Measurements from ENCODE around the gene MERTK.
"Not testable (repeated sequence)": the region's sequence is repeated elsewhere in the genome, so short reads cannot be mapped to it uniquely, and the experiment has no call there.

Gene MERTK

DNA sequence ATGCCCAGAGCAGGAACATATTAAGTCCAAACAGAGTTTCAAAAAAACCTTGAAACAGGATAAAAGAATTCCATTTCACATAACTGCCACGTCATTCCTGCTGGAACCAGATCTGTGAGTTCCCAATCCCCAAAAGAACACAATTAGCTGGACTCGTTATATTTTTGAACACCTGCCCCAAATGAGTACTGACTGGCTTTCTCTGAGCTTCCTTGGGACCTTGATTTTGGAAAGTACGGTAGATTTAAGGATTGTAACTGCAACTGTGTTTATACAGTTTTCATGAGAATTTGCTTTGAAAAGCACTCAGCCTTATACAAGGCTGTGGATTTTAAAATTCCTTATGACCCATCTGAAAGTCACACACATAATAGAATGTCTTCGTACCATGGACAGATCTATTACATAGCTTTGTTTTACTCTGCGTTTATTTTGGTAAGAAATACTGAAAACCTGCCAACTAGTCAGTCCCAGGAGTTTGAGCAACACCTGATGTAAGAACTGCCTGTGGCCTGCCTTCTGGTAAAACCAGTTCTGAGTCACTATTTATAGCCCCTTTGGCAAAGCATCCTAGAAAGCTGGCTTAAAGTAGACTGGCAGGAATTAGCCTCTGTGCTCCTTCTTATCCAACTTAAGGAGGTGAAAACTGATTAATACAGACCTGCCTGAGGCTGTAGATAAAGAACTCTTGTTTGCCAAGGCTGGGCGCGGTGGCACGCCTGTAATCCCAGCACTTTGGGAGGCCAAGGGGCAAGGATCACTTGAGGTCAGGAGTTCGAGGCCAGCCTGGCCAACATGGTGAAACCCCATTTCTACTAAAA lies 48.1 kb downstream of the MERTK start:
- DNase-seq, result peak; percentile 73

- DNase-seq, result no peak
Measured at GRCh38 chr2:111947219-111947618, 48.8 kb downstream of the MERTK start.

DNA sequence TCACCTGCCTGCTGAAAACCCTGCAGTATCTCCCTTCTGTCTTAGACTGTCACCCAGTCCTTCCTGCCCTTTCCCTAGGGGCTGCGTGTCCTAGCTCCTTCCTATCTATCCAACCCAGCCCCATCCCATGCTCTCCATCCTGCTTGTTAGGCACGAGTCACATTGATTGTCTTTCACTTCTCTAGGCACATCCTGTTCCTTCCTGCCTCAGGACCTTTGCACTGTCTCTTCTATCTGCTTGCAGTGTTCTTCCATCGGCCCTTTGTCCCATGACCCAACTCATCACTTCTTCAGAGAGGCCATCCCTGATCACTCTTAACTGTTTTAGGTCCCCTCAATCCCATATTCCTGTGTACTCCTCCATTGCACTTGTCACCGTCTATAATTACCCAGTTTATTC lies 50.4 kb downstream of the MERTK start:
- no peak for DNase-seq

DNA sequence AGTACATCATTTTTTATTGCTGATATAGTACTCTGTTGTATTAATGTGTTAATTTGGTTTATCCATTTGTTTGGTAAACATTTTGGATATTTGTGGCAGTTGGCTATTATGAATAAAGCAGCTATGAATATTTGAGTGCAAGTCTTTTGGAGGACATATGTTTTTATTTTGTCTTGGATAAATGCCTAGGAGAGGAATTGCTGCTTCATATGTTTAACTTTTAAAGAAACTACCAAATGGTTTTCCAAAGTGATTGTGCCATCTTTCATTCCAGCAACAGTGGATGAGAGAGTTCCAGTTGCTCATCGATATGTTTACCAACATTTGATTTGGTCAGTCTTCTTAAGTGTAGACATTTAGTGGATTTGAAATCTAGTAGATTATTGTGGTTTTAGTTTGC lies 51.8 kb downstream of the MERTK start:
- DNase-seq, result no peak

DNA sequence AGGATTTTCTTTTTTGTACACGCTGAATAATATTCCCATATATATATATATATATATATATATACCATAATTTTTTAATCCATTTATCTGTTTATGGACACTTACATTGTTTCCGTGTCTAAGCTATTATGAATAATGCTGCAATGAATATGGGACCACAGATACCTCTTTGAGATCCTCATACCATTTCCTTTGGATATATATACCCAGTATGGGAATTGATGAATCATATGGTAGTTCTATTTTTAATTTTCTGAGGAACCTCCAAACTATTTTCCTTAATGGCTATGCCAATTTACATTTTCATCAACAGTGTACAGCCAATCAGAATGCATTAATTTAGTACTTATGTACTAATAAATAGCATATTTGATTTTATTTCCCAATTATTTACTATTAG lies 53.1 kb downstream of the MERTK start:
- no peak for DNase-seq

DNA sequence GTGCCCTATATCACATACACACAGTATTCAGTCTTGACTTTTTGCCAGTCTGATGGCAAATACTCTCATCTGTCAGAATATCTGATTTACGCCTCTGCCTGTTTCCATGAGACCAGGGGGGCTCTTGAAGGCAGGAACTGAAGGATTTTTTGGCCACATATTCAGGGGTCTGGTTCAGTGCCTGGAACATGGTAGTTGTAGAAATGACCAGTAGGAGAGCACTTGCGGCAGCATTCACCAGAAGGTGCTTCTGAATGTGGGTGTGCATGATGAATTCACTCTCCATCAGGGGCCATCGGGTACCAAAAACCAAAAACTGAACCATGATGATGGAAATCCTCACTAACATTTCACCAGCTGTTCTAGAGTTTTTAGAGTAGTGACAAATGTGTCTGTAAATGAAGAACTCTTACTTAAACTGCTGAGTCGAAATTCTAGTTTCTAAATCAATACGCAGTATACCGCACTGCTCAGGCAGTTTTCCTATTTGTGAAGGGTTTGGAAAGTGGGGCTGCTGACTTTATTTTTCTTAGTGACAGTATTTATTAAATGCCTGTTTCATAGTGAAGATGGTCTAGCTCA lies 54.6 kb downstream of the MERTK start:
- no peak for DNase-seq

- DNase-seq, result no peak
Measured at GRCh38 chr2:111954602-111955332, 56.4 kb downstream of the MERTK start.

- no peak for DNase-seq
Measured at GRCh38 chr2:111957872-111958354, 59.5 kb downstream of the MERTK start.

DNA sequence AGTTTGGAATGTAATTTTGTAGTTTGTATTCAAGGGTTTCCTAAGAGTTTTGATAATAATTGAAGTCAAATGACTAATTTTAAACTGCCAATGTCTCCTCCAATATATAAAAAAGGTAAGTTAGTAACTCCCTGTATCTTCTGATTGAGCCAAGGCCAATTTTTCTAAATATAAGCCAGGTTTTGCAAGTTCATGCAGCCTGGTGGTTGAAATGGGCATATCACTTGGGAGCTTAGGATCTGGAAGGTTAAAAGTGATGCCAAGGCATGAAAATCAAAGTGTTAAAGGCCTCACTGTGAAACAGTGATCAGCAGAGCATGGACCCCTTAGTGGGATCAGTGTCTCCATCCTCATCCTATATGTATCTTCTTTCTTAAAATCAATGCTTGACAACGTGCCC lies 60.5 kb downstream of the MERTK start:
- DNase-seq, result no peak

GRCh38 chr2:111961663-111962062 lies 63.3 kb downstream of the MERTK start:
- no peak for DNase-seq

DNA sequence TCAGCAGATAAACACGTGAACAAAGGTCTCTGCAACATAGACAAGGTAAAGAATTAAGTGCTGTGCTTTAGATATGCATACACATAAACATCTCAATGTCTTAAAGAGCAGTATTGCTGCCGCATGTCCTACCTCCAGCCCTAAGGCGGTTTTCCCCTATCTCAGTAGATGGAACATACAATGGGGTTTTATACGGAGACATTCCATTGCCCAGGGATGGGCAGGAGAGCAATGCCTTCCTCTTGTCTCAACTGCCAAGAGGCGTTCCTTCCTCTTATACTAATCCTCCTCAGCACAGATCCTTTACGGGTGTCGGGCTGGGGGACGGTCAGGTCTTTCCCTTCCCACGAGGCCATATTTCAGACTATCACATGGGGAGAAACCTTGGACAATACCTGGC lies 64.7 kb downstream of the MERTK start:
- not testable (repeated sequence) for DNase-seq

GRCh38 chr2:111963508-111963907 lies 65.1 kb downstream of the MERTK start:
- DNase-seq, result not testable (repeated sequence)

GRCh38 chr2:111965062-111965461 lies 66.7 kb downstream of the MERTK start:
- DNase-seq, result no peak

- no peak for DNase-seq
Measured at GRCh38 chr2:111966241-111966640, 67.8 kb downstream of the MERTK start.

DNA sequence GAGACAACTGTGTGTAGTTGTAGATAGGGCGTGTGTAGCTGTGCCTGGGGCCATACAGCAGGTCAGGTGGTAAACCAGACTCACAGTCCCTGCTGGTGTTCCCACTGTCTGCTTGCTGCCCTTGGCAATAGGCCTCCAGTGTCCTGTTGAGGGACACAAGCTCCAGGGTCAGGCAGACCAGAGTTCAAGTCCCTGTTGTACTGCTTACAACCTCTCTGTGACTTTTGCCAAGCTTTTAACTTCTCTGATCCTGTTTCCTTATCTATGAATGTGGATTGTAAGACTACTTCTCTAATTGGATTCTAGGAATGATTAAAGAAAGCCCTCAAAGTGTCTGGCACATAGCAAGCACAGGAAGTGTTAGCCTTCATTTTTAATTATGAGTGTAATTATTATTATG lies 68.6 kb downstream of the MERTK start:
- DNase-seq, result no peak

- no peak for DNase-seq
Measured at GRCh38 chr2:111970453-111970852, 72.0 kb downstream of the MERTK start.

GRCh38 chr2:111972955-111973565 lies 74.7 kb downstream of the MERTK start:
- no peak for DNase-seq

DNA sequence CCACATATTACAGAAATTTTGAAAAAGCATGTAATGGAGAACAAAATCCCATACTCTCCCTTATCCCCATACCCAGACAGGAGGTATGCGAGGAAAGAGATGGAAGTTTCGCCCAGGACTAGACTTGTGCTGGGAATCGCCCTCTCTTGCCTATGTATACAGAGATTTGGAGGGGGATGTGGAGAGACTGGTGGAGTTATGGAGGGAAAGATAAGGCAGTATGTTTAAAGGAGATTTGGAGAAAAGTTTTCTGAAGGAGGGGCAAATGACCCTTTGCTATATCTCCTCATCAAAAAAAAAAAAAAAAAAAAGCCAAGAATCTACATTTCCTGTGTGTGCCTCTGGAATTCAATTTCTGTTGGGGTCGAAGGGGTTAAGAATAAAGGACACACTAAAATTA lies 75.3 kb downstream of the MERTK start:
- DNase-seq, result no peak

GRCh38 chr2:111975053-111975552 lies 76.7 kb downstream of the MERTK start:
- DNase-seq, result no peak

DNA sequence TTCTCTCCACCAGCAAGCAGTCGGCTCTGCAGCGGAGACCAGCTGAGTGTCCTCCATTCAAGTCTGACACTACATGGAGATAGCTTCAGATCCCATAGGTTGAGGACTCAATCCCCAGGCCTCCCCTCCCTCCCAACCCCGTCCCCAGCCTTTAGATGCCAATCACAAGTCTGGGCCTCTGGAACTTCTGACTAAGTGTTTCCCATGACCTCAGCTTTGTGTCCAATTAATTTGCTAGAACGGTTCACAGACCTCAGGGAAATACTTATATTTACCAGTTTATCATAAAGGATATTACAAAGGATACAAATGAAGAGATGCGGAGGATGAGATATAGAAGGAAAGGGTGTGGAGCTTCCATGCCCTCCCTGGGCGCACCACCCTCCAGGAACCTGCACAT lies 77.4 kb downstream of the MERTK start:
- DNase-seq, result no peak

- DNase-seq, result no peak
Measured at GRCh38 chr2:111977240-111977639, 78.8 kb downstream of the MERTK start.

- DNase-seq, result no peak
Measured at GRCh38 chr2:111978452-111979170, 80.2 kb downstream of the MERTK start.

GRCh38 chr2:111981666-111982065 lies 83.3 kb downstream of the MERTK start:
- no peak for DNase-seq
